Upper lobe of right lung (tissue), 1 donor: ENCODE results near the gene GPR6. TPM values are rescaled to one million over a fixed set of nuclear protein-coding genes. Genes with fewer than 3 reads are reported as not detected.

ENCODE experiments used
- ATAC-seq: fragments of 200-7000 bp; cut with Tn5 transposase; one replicate; pipeline ENCODE4 v1.9.1; 2020; ENCODE audit warnings: mild to moderate bottlenecking, moderate library complexity
- DNase-seq: peaks from one replicate; pipeline ENCODE4 v3.0.0-alpha.2; 2020
- H3K27ac ChIP-seq: fragments of 200-600 bp; one replicate; pipeline ENCODE4 v1.8.0; 2022
- H3K27me3 ChIP-seq: fragments of 200-600 bp; one replicate; pipeline ENCODE4 v1.8.0; 2022; ENCODE audit warnings: mild to moderate bottlenecking
- H3K36me3 ChIP-seq: fragments of 200-600 bp; one replicate; pipeline ENCODE4 v1.8.0; 2022
- H3K4me1 ChIP-seq: fragments of 200-600 bp; one replicate; pipeline ENCODE4 v1.8.0; 2022
- H3K4me3 ChIP-seq: fragments of 200-600 bp; one replicate; pipeline ENCODE4 v1.8.0; 2022; ENCODE audit warnings: mild to moderate bottlenecking
- H3K9me3 ChIP-seq: fragments of 200-600 bp; one replicate; pipeline ENCODE4 v1.8.0; 2022
- CTCF ChIP-seq: fragments of 200-600 bp; IDR thresholded peaks from one replicate; pipeline ENCODE4 v1.8.0; 2022; ENCODE audit warnings: antibody characterized with exemption
- intact Hi-C: fragments of 100-400 bp; cut with DNase I; formaldehyde crosslinking; loops from one replicate; pipeline ENCODE4 v1.11.0; 2022
- total RNA-seq: library from RNA; stranded (reverse); fragmentation: NEBNext Ultra II Directional; extraction: Animal tissue kit (Norgen Biotek cat#: 25700); gene quantifications from one replicate; pipeline ENCODE4 v1.2.1, GENCODE V29; 2021
- donor health status: DM: no; HTN: yes; CAD: no; lungs with severe emphysema.

The GPR6 gene
- total RNA-seq, 1 donor from 2014 or later, result not detected

- intact Hi-C loops, result no loop called here
- Histone ChIP-seq H3K4me1 (no peaks in the 10 kb centered on the region), H3K9me3 (no peaks in the 10 kb centered on the region), H3K36me3 (no peaks in the 10 kb centered on the region), H3K27me3 (peaks cover 6% of the 10 kb centered on the region), H3K27ac (no peak overlapping the region), H3K4me3 (no peak overlapping the region)
- no peak for TF ChIP-seq CTCF
- DNase-seq (no peak), ATAC-seq (no peak)
These were observed 21.6 kb downstream of the GPR6 start for GRCh38 chr6:109999740-110000139.

- ATAC-seq, result no peak
- H3K4me1 ChIP-seq, result no peaks in the 10 kb centered on the region
- H3K4me3 ChIP-seq, result no peak overlapping the region
- no peak for TF ChIP-seq CTCF
- intact Hi-C loops, result no loop called here
- no peaks in the 10 kb centered on the region for H3K9me3 ChIP-seq
- no peaks in the 10 kb centered on the region for H3K36me3 ChIP-seq
- no peak overlapping the region for H3K27ac ChIP-seq
- no peak for DNase-seq
- H3K27me3 ChIP-seq, result peaks cover 6% of the 10 kb centered on the region
These were observed 24.6 kb downstream of the GPR6 start for GRCh38 chr6:110002676-110003075.

GRCh38 chr6:110013386-110013785 lies 35.3 kb downstream of the GPR6 start:
- H3K4me3 ChIP-seq, result no peak overlapping the region
- no peaks in the 10 kb centered on the region for H3K4me1 ChIP-seq
- no peak overlapping the region for H3K27ac ChIP-seq
- DNase-seq, result no peak
- no peaks in the 10 kb centered on the region for H3K36me3 ChIP-seq
- no peaks in the 10 kb centered on the region for H3K27me3 ChIP-seq
- no peak for ATAC-seq
- intact Hi-C loops, result no loop called here
- no peaks in the 10 kb centered on the region for H3K9me3 ChIP-seq
- TF ChIP-seq CTCF, result no peak

- no peaks in the 10 kb centered on the region for H3K9me3 ChIP-seq
- no peaks in the 10 kb centered on the region for H3K36me3 ChIP-seq
- no peak overlapping the region for H3K27ac ChIP-seq
- intact Hi-C loops, result no loop called here
- H3K27me3 ChIP-seq, result no peaks in the 10 kb centered on the region
- DNase-seq (no peak), ATAC-seq (no peak)
- no peak overlapping the region for H3K4me3 ChIP-seq
- no peak for TF ChIP-seq CTCF
- H3K4me1 ChIP-seq, result no peaks in the 10 kb centered on the region
These were observed 37.1 kb downstream of the GPR6 start for GRCh38 chr6:110015206-110015605.

- intact Hi-C loops, result no loop called here
- Histone ChIP-seq H3K9me3 (no peaks in the 10 kb centered on the region), H3K27ac (no peak overlapping the region), H3K4me3 (no peak overlapping the region), H3K27me3 (no peaks in the 10 kb centered on the region), H3K36me3 (no peaks in the 10 kb centered on the region), H3K4me1 (no peaks in the 10 kb centered on the region)
- DNase-seq (no peak), ATAC-seq (no peak)
- TF ChIP-seq CTCF, result no peak
These were observed 39.2 kb downstream of the GPR6 start for GRCh38 chr6:110017306-110017705.

- Histone ChIP-seq H3K27ac (no peak overlapping the region), H3K4me1 (no peaks in the 10 kb centered on the region), H3K27me3 (no peaks in the 10 kb centered on the region), H3K4me3 (no peak overlapping the region), H3K36me3 (no peaks in the 10 kb centered on the region), H3K9me3 (no peaks in the 10 kb centered on the region)
- no peak for DNase-seq
- ATAC-seq, result no peak
- TF ChIP-seq CTCF, result no peak
- intact Hi-C loops, result no loop called here
These were observed 39.8 kb downstream of the GPR6 start for GRCh38 chr6:110017946-110018345.
